CD14-positive monocyte (primary cell): Measurements from ENCODE around the gene OR52A5. TPM values are rescaled to one million over a fixed set of nuclear protein-coding genes. Genes with fewer than 3 reads are reported as not detected.

Experiments used
- DNase-seq, 3 donors: peaks; one replicate each; pipeline ENCODE4 v3.0.0-alpha.2; 2011 to 2022
- H2AFZ ChIP-seq: 2 replicates; pipeline ENCODE4 v1.6.0; 2012; ENCODE audit warnings: mild to moderate bottlenecking, low read depth, low read length, inconsistent platforms; ENCODE audit not compliant: insufficient read depth, poor library complexity, severe bottlenecking
- H3K27ac ChIP-seq, 2 donors: 1 replicate in 1 of 2; 2 replicates in 1 of 2; pipeline ENCODE4 v1.5.1; 2012 to 2013; ENCODE audit warnings: low read length in 2 of 2, control low read depth in 1 of 2, inconsistent platforms in 1 of 2, low read depth in 1 of 2, mild to moderate bottlenecking in 1 of 2
- H3K27me3 ChIP-seq, 2 donors: one replicate each; pipeline versions ENCODE4 v1.6.0 to v1.6.1; 2011 to 2013; ENCODE audit warnings: low read length in 2 of 2; ENCODE audit not compliant: control insufficient read depth in 2 of 2, insufficient read depth in 2 of 2
- H3K36me3 ChIP-seq, 2 donors: replicated peaks in 1 of 2; 1 replicate in 1 of 2; 2 replicates in 1 of 2; pipeline versions ENCODE4 v1.5.1 to v1.6.1; 2012 to 2013; ENCODE audit warnings: low read length in 2 of 2, control low read depth in 1 of 2, inconsistent platforms in 1 of 2, mild to moderate bottlenecking in 1 of 2; ENCODE audit not compliant: insufficient read depth in 2 of 2, control insufficient read depth in 1 of 2
- H3K4me1 ChIP-seq, 2 donors: 1 replicate in 1 of 2; 2 replicates in 1 of 2; pipeline versions ENCODE4 v1.5.1 to v1.6.1; 2012 to 2013; ENCODE audit warnings: low read length in 2 of 2, control low read depth in 1 of 2, inconsistent platforms in 1 of 2, mild to moderate bottlenecking in 1 of 2, moderate library complexity in 1 of 2; ENCODE audit not compliant: insufficient read depth in 2 of 2, control insufficient read depth in 1 of 2
- H3K4me2 ChIP-seq: replicated peaks from 2 replicates; pipeline ENCODE3; 2012; ENCODE audit warnings: low read length, moderate library complexity, mild to moderate bottlenecking; ENCODE audit not compliant: poor library complexity, severe bottlenecking; ENCODE audit errors: extremely low read depth
- H3K4me3 ChIP-seq, 3 experiments: fragments of 200-600 bp in 1 of 3; sonication (generic) in 1 of 3; replicated peaks in 1 of 3; 1 replicate in 2 of 3; 2 replicates in 1 of 3; pipeline ENCODE4 v1.5.1; 2011 to 2013; ENCODE audit warnings: low read length in 3 of 3, mild to moderate bottlenecking in 3 of 3, control low read depth in 2 of 3, low read depth in 2 of 3, inconsistent platforms in 1 of 3, moderate library complexity in 1 of 3
- H3K79me2 ChIP-seq: 2 replicates; pipeline ENCODE4 v1.6.0; 2012; ENCODE audit warnings: mild to moderate bottlenecking, control low read depth, inconsistent platforms, low read length, moderate library complexity; ENCODE audit not compliant: insufficient read depth
- H3K9ac ChIP-seq: 2 replicates; pipeline ENCODE4 v1.6.0; 2017; ENCODE audit warnings: low read length, mild to moderate bottlenecking; ENCODE audit not compliant: insufficient read depth, poor library complexity, severe bottlenecking
- H3K9me3 ChIP-seq, 2 donors: replicated peaks in 1 of 2; 1 replicate in 1 of 2; 2 replicates in 1 of 2; pipeline versions ENCODE4 v1.5.1 to v1.6.1; 2012 to 2013; ENCODE audit warnings: low read length in 2 of 2, control low read depth in 1 of 2; ENCODE audit not compliant: control insufficient read depth in 1 of 2, insufficient read depth in 1 of 2
- H4K20me1 ChIP-seq: 2 replicates; pipeline ENCODE4 v1.6.0; 2012; ENCODE audit warnings: mild to moderate bottlenecking, low read length, control low read depth, moderate library complexity; ENCODE audit not compliant: insufficient read depth
- H3K27ac Mint-ChIP-seq, 7 donors: one replicate each; pipeline ENCODE4 v1.8.0; 2020; ENCODE audit warnings: mild to moderate bottlenecking in 7 of 7, mixed read lengths in 7 of 7, moderate library complexity in 6 of 7, inconsistent platforms in 2 of 7
- H3K27me3 Mint-ChIP-seq, 3 donors: one replicate each; pipeline ENCODE4 v1.8.0; 2021 to 2022; ENCODE audit warnings: low read depth in 3 of 3, mild to moderate bottlenecking in 3 of 3, mixed read lengths in 3 of 3, moderate library complexity in 3 of 3, inconsistent platforms in 1 of 3
- H3K36me3 Mint-ChIP-seq, 2 donors: one replicate each; pipeline ENCODE4 v1.8.0; 2020; ENCODE audit warnings: mixed read lengths in 2 of 2, inconsistent platforms in 1 of 2, mild to moderate bottlenecking in 1 of 2
- H3K4me1 Mint-ChIP-seq: one replicate; pipeline ENCODE4 v1.8.0; 2020; ENCODE audit warnings: mild to moderate bottlenecking, mixed read lengths
- H3K4me3 Mint-ChIP-seq, 2 donors: one replicate each; pipeline ENCODE4 v1.8.0; 2020; ENCODE audit warnings: mild to moderate bottlenecking in 2 of 2, mixed read lengths in 2 of 2, moderate library complexity in 1 of 2
- H3K9me3 Mint-ChIP-seq, 7 donors: one replicate each; pipeline ENCODE4 v1.8.0; 2020 to 2022; ENCODE audit warnings: mixed read lengths in 7 of 7, mild to moderate bottlenecking in 6 of 7, moderate library complexity in 6 of 7, inconsistent platforms in 2 of 7
- CTCF ChIP-seq: fragments of 200-600 bp; IDR thresholded peaks from one replicate; pipeline ENCODE4 v1.8.0; 2022; ENCODE audit warnings: antibody characterized with exemption, mild to moderate bottlenecking
- WGBS: methylation state at CpG from one replicate; pipeline ENCODE4 v1.1.5; 2013; ENCODE audit warnings: missing lambda C conversion rate; ENCODE audit not compliant: insufficient coverage; 5-methylcytosine and 5-hydroxymethylcytosine counted together
- intact Hi-C, 2 donors: fragments of 100-400 bp; cut with micrococcal nuclease; formaldehyde crosslinking; loops; one replicate each; pipeline versions ENCODE4 v1.15.0 to v1.15.1; 2023
- polyA plus RNA-seq, 3 donors: library from polyadenylated mRNA; depleted of rRNA in 1 of 3; unstranded in 2 of 3; stranded (reverse) in 1 of 3; fragments of 300-500 nt in 2 of 3; fragments of >200 nt in 1 of 3; fragmentation: Illumina TruSeq in 2 of 3; gene quantifications; 1 replicate in 2 of 3; 2 replicates in 1 of 3; pipeline ENCODE4 v1.2.3, GENCODE V29; 2012 to 2021

Gene OR52A5
- polyA plus RNA-seq, 3 donors: not detected

GRCh38 chr11:5131584-5132335 is 6.4 kb downstream of the OR52A5 start:
- H3K9me3 ChIP-seq: no peaks in the 10 kb centered on the region
- no peaks in the 10 kb centered on the region for H3K79me2 ChIP-seq
- H4K20me1 ChIP-seq: no peaks in the 10 kb centered on the region
- Mint-ChIP-seq H3K27ac (no peak overlapping the region), H3K4me1 (no peaks in the 10 kb centered on the region), H3K27me3 (peaks cover 2 to 3% (median 3%) of the 10 kb centered on the region in 3 donors), H3K9me3 (no peaks in the 10 kb centered on the region), H3K4me3 (no peak overlapping the region), H3K36me3 (no peaks in the 10 kb centered on the region)
- H3K27me3 ChIP-seq: no peaks in the 10 kb centered on the region
- no peaks in the 10 kb centered on the region for H3K36me3 ChIP-seq
- intact Hi-C loops: no loop called here
- TF ChIP-seq CTCF: no peak
- no peak overlapping the region for H3K27ac ChIP-seq
- H3K9ac ChIP-seq: no peak overlapping the region
- H2AFZ ChIP-seq: no peak overlapping the region
- no peak overlapping the region for H3K4me3 ChIP-seq
- no peak overlapping the region for H3K4me2 ChIP-seq
- DNase-seq: no peak
- WGBS: 86% methylated on average over 6 of the region's 8 CpGs
- no peaks in the 10 kb centered on the region for H3K4me1 ChIP-seq

- Mint-ChIP-seq H3K27ac (no peak overlapping the region), H3K36me3 (no peaks in the 10 kb centered on the region), H3K4me3 (no peak overlapping the region), H3K9me3 (no peaks in the 10 kb centered on the region), H3K4me1 (no peaks in the 10 kb centered on the region), H3K27me3 (peaks cover 2 to 3% (median 3%) of the 10 kb centered on the region in 3 donors)
- H3K4me1 ChIP-seq: no peaks in the 10 kb centered on the region
- no peaks in the 10 kb centered on the region for H4K20me1 ChIP-seq
- H2AFZ ChIP-seq: no peak overlapping the region
- WGBS: no CpG with 5 or more reads among the region's 2 CpGs
- intact Hi-C loops: loop anchor here in 1 of 2 donors (10.0 kb wide), 1 partner anchor 675 kb away; the partner anchor contains the start of gene OR52N2
- H3K9me3 ChIP-seq: no peaks in the 10 kb centered on the region
- no peak for TF ChIP-seq CTCF
- no peaks in the 10 kb centered on the region for H3K27me3 ChIP-seq
- no peak overlapping the region for H3K9ac ChIP-seq
- no peak overlapping the region for H3K27ac ChIP-seq
- H3K4me2 ChIP-seq: no peak overlapping the region
- H3K4me3 ChIP-seq: no peak overlapping the region
- no peak for DNase-seq
- H3K79me2 ChIP-seq: no peaks in the 10 kb centered on the region
- no peaks in the 10 kb centered on the region for H3K36me3 ChIP-seq
Measured at GRCh38 chr11:5129457-5129877, 8.7 kb downstream of the OR52A5 start.
